AG04450 (cell line): ENCODE measurements around the gene FN1. TPM values are rescaled to one million over a fixed set of nuclear protein-coding genes. Genes with fewer than 3 reads are reported as not detected.

ENCODE experiments used
- CTCF ChIA-PET: fragments of 300-600, 350-600 bp; formaldehyde crosslinking; extraction: SDS; loops from one replicate; lab custom pipeline; 2022; ENCODE audit warnings: antibody characterized with exemption, inconsistent platforms; lab: Charles Lee
- POLR2A ChIA-PET: fragments of 350-600 bp; formaldehyde crosslinking; extraction: SDS; loops from one replicate; lab custom pipeline; 2021; ENCODE audit warnings: antibody characterized with exemption, inconsistent platforms; lab: Yijun Ruan, JAX
- DNase-seq: peaks from one replicate; pipeline ENCODE4 v3.0.0-alpha.2; 2011; ENCODE audit warnings: low read depth, low spot score
- H3K27ac ChIP-seq: one replicate; pipeline ENCODE4 v1.5.1; 2012; ENCODE audit warnings: low read depth, low read length, control low read depth
- H3K27me3 ChIP-seq: one replicate; pipeline ENCODE4 v1.6.0; 2012; ENCODE audit warnings: low read length; ENCODE audit not compliant: control insufficient read depth, insufficient read depth
- H3K4me3 ChIP-seq: 2 replicates; pipeline ENCODE4 v1.5.1; 2011; ENCODE audit warnings: mild to moderate bottlenecking, low read depth, low read length, control low read depth
- H3K9me3 ChIP-seq: 2 replicates; pipeline ENCODE4 v1.5.1; 2012; ENCODE audit warnings: low read length; ENCODE audit not compliant: control insufficient read depth, insufficient read depth
- polyA plus RNA-seq: library from polyadenylated mRNA; depleted of rRNA; stranded (reverse); fragments of >200 nt; gene quantifications from 2 replicates; pipeline ENCODE4 v1.2.3, GENCODE V29; 2011
- TF ChIP-seq, protein P1 (sequence below): IDR thresholded peaks from 2 replicates; pipeline ENCODE4 v1.5.1; 2011; ENCODE audit warnings: low read depth, low read length, control low read depth, inconsistent platforms

FN1 gene
- polyA plus RNA-seq, 1 experiment, result 6,646 TPM

DNA sequence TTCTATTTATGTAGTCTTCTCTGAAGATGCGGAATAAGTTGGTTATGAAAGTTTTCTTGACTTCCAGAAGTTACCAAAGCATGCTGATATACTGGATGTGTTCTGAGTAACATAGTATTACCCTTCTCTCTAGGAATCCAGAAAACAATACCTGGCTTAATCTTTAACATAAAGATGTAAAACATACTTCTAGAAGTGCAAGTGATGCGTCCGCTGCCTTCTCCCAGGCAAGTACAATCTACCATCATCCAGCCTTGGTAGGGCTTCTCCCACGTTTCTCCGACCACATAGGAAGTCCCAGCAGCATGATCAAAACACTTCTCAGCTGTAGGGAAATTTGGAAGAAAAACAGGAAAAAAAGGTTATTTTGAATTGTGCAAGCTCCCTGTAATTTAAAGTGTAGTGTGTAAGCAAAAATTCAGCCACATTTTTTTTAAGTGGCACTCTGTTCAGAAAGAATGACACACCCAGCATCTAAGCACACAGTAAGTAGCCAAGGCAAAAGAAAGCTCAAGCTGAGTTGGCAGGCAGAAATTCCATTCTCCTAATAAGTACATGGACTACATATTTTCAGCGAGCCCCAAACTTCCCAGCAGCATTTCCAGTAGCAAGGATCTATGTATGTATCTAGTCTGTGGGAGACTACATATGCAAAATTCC, 5.2 kb downstream of the FN1 start:
- ChIA-PET CTCF (interaction anchor here (1.0 to 1.3 kb wide), 3 partner anchors 24 to 490 kb away, joined by 3 to 8 read pairs (median 5); no protein-coding TSS in a partner anchor), POLR2A (interaction anchor here (0.6 to 1.5 kb wide), 7 partner anchors 20 to 500 kb away, joined by 3 to 5 read pairs (median 4); no protein-coding TSS in a partner anchor)
- Histone ChIP-seq H3K27ac (no peak overlapping the region), H3K9me3 (no peaks in the 10 kb centered on the region; the same call in 1 of the 2 replicates), H3K27me3 (no peaks in the 10 kb centered on the region), H3K4me3 (peak overlapping the region; percentile 89)
- no peak for DNase-seq
- TF ChIP-seq, protein P1, sequence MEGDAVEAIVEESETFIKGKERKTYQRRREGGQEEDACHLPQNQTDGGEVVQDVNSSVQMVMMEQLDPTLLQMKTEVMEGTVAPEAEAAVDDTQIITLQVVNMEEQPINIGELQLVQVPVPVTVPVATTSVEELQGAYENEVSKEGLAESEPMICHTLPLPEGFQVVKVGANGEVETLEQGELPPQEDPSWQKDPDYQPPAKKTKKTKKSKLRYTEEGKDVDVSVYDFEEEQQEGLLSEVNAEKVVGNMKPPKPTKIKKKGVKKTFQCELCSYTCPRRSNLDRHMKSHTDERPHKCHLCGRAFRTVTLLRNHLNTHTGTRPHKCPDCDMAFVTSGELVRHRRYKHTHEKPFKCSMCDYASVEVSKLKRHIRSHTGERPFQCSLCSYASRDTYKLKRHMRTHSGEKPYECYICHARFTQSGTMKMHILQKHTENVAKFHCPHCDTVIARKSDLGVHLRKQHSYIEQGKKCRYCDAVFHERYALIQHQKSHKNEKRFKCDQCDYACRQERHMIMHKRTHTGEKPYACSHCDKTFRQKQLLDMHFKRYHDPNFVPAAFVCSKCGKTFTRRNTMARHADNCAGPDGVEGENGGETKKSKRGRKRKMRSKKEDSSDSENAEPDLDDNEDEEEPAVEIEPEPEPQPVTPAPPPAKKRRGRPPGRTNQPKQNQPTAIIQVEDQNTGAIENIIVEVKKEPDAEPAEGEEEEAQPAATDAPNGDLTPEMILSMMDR, result no peak

DNA sequence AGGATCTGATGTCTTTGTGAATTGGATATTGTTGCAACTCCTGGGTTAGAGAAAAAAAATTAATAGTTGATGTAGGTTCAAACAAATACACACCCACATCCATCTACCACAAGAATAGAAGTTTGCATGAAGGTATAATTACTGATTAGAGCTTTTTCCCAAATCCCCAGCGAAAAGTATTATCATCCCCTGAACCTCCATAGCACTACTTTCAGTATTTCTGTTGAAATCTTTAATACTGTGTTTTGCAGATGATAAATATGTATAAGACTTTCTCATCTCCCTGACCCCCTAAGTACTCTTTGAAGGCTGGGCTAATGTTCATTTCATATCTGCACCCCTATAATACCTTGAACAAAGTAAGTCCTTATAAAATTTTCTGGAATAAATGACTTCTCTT, 6.4 kb downstream of the FN1 start:
- H3K4me3 ChIP-seq, result no peak overlapping the region
- DNase-seq, result no peak
- POLR2A ChIA-PET, result interaction anchor here (0.9 to 1.4 kb wide), 2 partner anchors 32 to 259 kb away, joined by 3 to 4 read pairs; no protein-coding TSS in a partner anchor

DNA sequence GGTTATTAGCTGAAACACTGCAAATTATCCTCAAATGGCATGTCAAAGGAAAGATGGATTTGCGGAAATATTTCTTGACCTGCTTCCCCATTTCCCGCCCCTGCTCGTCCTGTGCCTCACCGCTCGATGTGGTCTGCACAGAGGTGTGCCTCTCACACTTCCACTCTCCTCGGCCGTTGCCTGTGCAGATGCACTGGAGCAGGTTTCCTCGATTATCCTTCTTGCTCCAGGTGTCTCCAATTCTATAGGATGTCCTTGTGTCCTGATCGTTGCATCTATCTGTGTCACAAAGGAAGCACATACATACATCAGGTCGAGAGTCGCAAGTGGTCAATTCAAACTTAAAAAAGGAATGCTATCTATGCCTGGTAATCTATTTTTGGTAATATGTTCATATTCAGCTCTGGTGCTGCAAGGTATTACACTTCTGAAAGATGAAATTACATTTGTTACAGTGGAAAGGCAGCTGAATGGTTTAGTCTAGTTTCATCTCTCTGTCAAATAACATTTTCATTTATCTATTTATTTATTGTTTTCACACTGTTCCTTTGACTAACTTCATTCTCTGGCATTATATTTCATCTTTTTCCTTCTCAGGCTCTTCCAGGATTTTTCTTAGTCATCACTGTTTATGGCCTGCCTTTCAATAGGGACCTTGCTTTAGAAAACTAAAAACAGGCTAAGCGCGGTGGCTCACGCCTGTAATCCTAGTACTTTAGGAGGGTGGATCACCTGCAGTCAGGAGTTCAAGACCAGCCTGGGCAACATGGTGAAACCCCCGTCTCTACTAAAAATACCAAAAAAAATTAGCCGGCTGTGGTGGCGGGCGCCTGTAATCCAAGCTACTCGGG, 7.6 kb downstream of the FN1 start:
- H3K9me3 ChIP-seq, result no peaks in the 10 kb centered on the region
- no peak overlapping the region for H3K27ac ChIP-seq
- H3K4me3 ChIP-seq, result no peak overlapping the region
- POLR2A ChIA-PET, result interaction anchor here (0.7 to 0.9 kb wide), 2 partner anchors 145 to 260 kb away, joined by 3 to 4 read pairs; no protein-coding TSS in a partner anchor
- H3K27me3 ChIP-seq, result no peaks in the 10 kb centered on the region
- no peak for DNase-seq
- TF ChIP-seq, protein P1, result no peak
- CTCF ChIA-PET, result interaction anchor here (0.8 kb wide), 1 partner anchor 9 kb away, joined by 3 read pairs; no protein-coding TSS in a partner anchor

More for the DNA sequence above, 6.4 kb downstream of the FN1 start:
- no peaks in the 10 kb centered on the region for H3K27me3 ChIP-seq
- CTCF ChIA-PET, result no interaction called here
- no peaks in the 10 kb centered on the region for H3K9me3 ChIP-seq
- H3K27ac ChIP-seq, result no peak overlapping the region
- TF ChIP-seq, protein P1, result no peak

DNA sequence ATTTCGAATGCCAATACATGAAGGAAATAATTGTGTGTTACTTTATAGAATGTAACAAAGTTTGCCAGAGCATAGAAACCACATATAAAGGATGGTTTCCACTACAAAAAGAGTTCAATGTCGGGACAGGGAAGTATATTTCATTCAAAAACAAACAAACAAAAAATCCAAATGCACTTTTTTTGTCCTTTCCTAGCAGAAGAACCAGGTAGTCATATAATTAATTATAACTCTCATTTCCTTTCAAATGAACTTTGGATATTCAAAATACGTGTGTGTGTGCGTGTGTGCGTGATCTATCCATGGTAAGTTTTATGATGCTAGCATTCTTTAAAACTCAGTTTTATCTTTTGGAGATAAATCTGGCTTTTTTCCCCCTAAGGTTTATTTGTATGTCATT, 8.3 kb downstream of the FN1 start:
- Histone ChIP-seq H3K4me3 (no peak overlapping the region), H3K27ac (no peak overlapping the region), H3K9me3 (no peaks in the 10 kb centered on the region), H3K27me3 (no peaks in the 10 kb centered on the region)
- ChIA-PET POLR2A (no interaction called here), CTCF (no interaction called here)
- TF ChIP-seq, protein P1, result no peak
- DNase-seq, result no peak
